Calu3 (cell line): ENCODE results near the gene ELMO1. TPM values are rescaled to one million over a fixed set of nuclear protein-coding genes. Genes with fewer than 3 reads are reported as not detected.

Source experiments
- BruUV-seq: library from RNA; stranded (reverse); fragments of 400-500 nt; replicated peaks from 2 replicates; lab custom pipeline; 2021; lab: Mats Ljungman, UMichigan
- CTCF ChIA-PET: fragments of 300-600 bp; sonication (Branson Sonifier 250); formaldehyde crosslinking; loops from one replicate; lab custom pipeline; 2022; ENCODE audit warnings: antibody characterized with exemption; lab: Charles Lee
- DNase-seq: peaks from one replicate; pipeline ENCODE4 v3.0.0; 2022
- H3K27ac Mint-ChIP-seq: one replicate; pipeline ENCODE4 v1.8.0; 2022; ENCODE audit warnings: mixed read lengths; ENCODE audit not compliant: unreplicated experiment
- H3K27me3 Mint-ChIP-seq: one replicate; pipeline ENCODE4 v1.8.0; 2022; ENCODE audit warnings: mixed read lengths; ENCODE audit not compliant: unreplicated experiment
- H3K36me3 Mint-ChIP-seq: one replicate; pipeline ENCODE4 v1.8.0; 2022; ENCODE audit warnings: mild to moderate bottlenecking, moderate library complexity, mixed read lengths; ENCODE audit not compliant: insufficient read depth, unreplicated experiment
- H3K4me1 Mint-ChIP-seq: one replicate; pipeline ENCODE4 v1.8.0; 2022; ENCODE audit warnings: mild to moderate bottlenecking, low read depth, mixed read lengths; ENCODE audit not compliant: unreplicated experiment
- H3K4me3 Mint-ChIP-seq: one replicate; pipeline ENCODE4 v1.8.0; 2022; ENCODE audit warnings: mild to moderate bottlenecking, low read depth, moderate library complexity, mixed read lengths; ENCODE audit not compliant: unreplicated experiment
- H3K9me3 Mint-ChIP-seq: one replicate; pipeline ENCODE4 v1.8.0; 2022; ENCODE audit warnings: low read depth, mixed read lengths; ENCODE audit not compliant: unreplicated experiment
- CTCF ChIP-seq: fragments of 200-600 bp; IDR thresholded peaks from one replicate; pipeline ENCODE4 v1.8.0; 2022; ENCODE audit warnings: antibody characterized with exemption; ENCODE audit not compliant: unreplicated experiment
- intact Hi-C: fragments of 100-400 bp; cut with micrococcal nuclease; formaldehyde crosslinking; loops from one replicate; pipeline ENCODE4 v1.10.0; 2022; ENCODE audit not compliant: unreplicated experiment
- total RNA-seq: library from RNA; stranded (reverse); gene quantifications from 2 replicates; pipeline ENCODE4 v1.2.3, GENCODE V29; 2022

Gene ELMO1
- total RNA-seq, 1 experiment from 2014 or later: not detected

GRCh38 chr7:37038706-37039105, 410.0 kb downstream of the ELMO1 start:
- H3K36me3 Mint-ChIP-seq: no peaks in the 10 kb centered on the region
- peaks cover 4% of the 10 kb centered on the region for H3K4me1 Mint-ChIP-seq
- peaks cover 7% of the 10 kb centered on the region for H3K9me3 Mint-ChIP-seq
- no peak overlapping the region for H3K27ac Mint-ChIP-seq
- H3K27me3 Mint-ChIP-seq: no peaks in the 10 kb centered on the region
- no peak for DNase-seq
- TF ChIP-seq CTCF: no peak
- intact Hi-C loops: loop anchor here (10.0 kb wide), 1 partner anchor 1344 kb away; the partner anchor contains the start of gene HERPUD2
- CTCF ChIA-PET: no interaction called here
- no TSS peak for BruUV-seq
- no peak overlapping the region for H3K4me3 Mint-ChIP-seq

GRCh38 chr7:37037286-37037685, 411.4 kb downstream of the ELMO1 start:
- H3K27ac Mint-ChIP-seq: no peak overlapping the region
- DNase-seq: no peak
- no peaks in the 10 kb centered on the region for H3K27me3 Mint-ChIP-seq
- CTCF ChIA-PET: no interaction called here
- H3K4me1 Mint-ChIP-seq: peaks cover 18% of the 10 kb centered on the region
- H3K9me3 Mint-ChIP-seq: peaks cover 10% of the 10 kb centered on the region
- no peak for TF ChIP-seq CTCF
- no TSS peak for BruUV-seq
- no peak overlapping the region for H3K4me3 Mint-ChIP-seq
- intact Hi-C loops: loop anchor here (10.0 kb wide), 1 partner anchor 1342 kb away; the partner anchor contains the start of gene HERPUD2
- H3K36me3 Mint-ChIP-seq: peaks cover under 1% of the 10 kb centered on the region

GRCh38 chr7:37035631-37036030, 413.0 kb downstream of the ELMO1 start:
- DNase-seq: no peak
- CTCF ChIA-PET: interaction anchor here (1.0 kb wide), 1 partner anchor 9 kb away, joined by 3 read pairs; no protein-coding TSS in a partner anchor
- Mint-ChIP-seq H3K4me1 (peaks cover 34% of the 10 kb centered on the region), H3K9me3 (peaks cover 18% of the 10 kb centered on the region), H3K27me3 (no peaks in the 10 kb centered on the region), H3K4me3 (no peak overlapping the region), H3K27ac (no peak overlapping the region), H3K36me3 (peaks cover 10% of the 10 kb centered on the region)
- no peak for TF ChIP-seq CTCF
- BruUV-seq: no TSS peak
- intact Hi-C loops: loop anchor here (10.0 kb wide), 1 partner anchor 1341 kb away; the partner anchor contains the start of gene HERPUD2

- Mint-ChIP-seq H3K4me1 (peaks cover 39% of the 10 kb centered on the region), H3K36me3 (peaks cover 10% of the 10 kb centered on the region), H3K27me3 (no peaks in the 10 kb centered on the region), H3K27ac (no peak overlapping the region), H3K4me3 (no peak overlapping the region), H3K9me3 (peaks cover 15% of the 10 kb centered on the region)
- no peak for TF ChIP-seq CTCF
- intact Hi-C loops: loop anchor here (5.0 to 10.0 kb wide), 2 partner anchors 561 to 1338 kb away; partner anchors contain the start of gene HERPUD2
- DNase-seq: no peak
- CTCF ChIA-PET: no interaction called here
- BruUV-seq: no TSS peak
Observed at GRCh38 chr7:37033141-37033540, 415.5 kb downstream of the ELMO1 start.
